Lower leg skin (tissue), 4 donors: ENCODE results near the gene SIX5. TPM values are rescaled to one million over a fixed set of nuclear protein-coding genes. Genes with fewer than 3 reads are reported as not detected.
"Not testable (repeated sequence)": the region's sequence is repeated elsewhere in the genome, so short reads cannot be mapped to it uniquely, and the experiment has no call there.

Experiments used
- DNase-seq, 2 donors: peaks; one replicate each; pipeline ENCODE4 v3.0.0-alpha.2; 2019; ENCODE audit warnings: low spot score in 2 of 2
- H3K4me3 ChIP-seq: fragments of 200-600 bp; sonication (generic); 2 replicates; pipeline ENCODE4 v1.5.1; 2017; ENCODE audit warnings: mild to moderate bottlenecking, low read depth; ENCODE audit not compliant: poor library complexity, severe bottlenecking
- CTCF ChIP-seq, 3 donors: fragments of 450-650 bp; IDR thresholded peaks; one replicate each; pipeline ENCODE4 v1.5.1; 2016; ENCODE audit warnings: antibody characterized with exemption in 3 of 3, mild to moderate bottlenecking in 3 of 3, moderate library complexity in 2 of 3
- POLR2A ChIP-seq, 2 donors: fragments of 450-650 bp; IDR thresholded peaks; one replicate each; pipeline ENCODE4 v1.6.1; 2016 to 2017; ENCODE audit warnings: antibody characterized with exemption in 2 of 2, mild to moderate bottlenecking in 1 of 2, moderate library complexity in 1 of 2
- WGBS, 2 donors: methylation state at CpG; one replicate each; pipeline ENCODE4 v1.1.5; 2018; 5-methylcytosine and 5-hydroxymethylcytosine counted together
- intact Hi-C: fragments of 100-400 bp; cut with DNase I; formaldehyde crosslinking; loops from one replicate; pipeline ENCODE4 v1.15.0; 2023; ENCODE audit warnings: low total_unique reads
- total RNA-seq, 4 donors: library from RNA; depleted of rRNA; stranded (reverse); fragments of >200 nt; gene quantifications; one replicate each; pipeline ENCODE4 v1.1.0, GENCODE V29; 2016

SIX5 gene
- total RNA-seq, 4 donors from 2014 or later: 12.6 to 17.3 (median 13.8) TPM

- 1 to 8% methylated on average over 10 of the region's 10 CpGs for WGBS, 2 donors
- no peak for TF ChIP-seq POLR2A (IDR thresholded peaks at IDR 0.05)
- no peak for TF ChIP-seq CTCF (IDR thresholded peaks at IDR 0.05)
- intact Hi-C loops: no loop called here
- DNase-seq: no peak
- H3K4me3 ChIP-seq: peak overlapping the region; percentile 86
These were observed 39.2 kb downstream of the SIX5 start for GRCh38 chr19:45729800-45730290.

GRCh38 chr19:45728683-45729082 is 40.4 kb downstream of the SIX5 start:
- DNase-seq, H3K4me3 ChIP-seq, intact Hi-C loops: not testable (repeated sequence)
- WGBS, 2 donors: 90% methylated on average over 18 of the region's 18 CpGs

GRCh38 chr19:45720065-45720464 is 49.0 kb downstream of the SIX5 start:
- 97 to 98% methylated on average over 11 of the region's 11 CpGs for WGBS, 2 donors
- DNase-seq, intact Hi-C loops, H3K4me3 ChIP-seq: not testable (repeated sequence)

GRCh38 chr19:45717983-45718650 is 50.9 kb downstream of the SIX5 start:
- DNase-seq: no peak
- TF ChIP-seq CTCF (IDR thresholded peaks at IDR 0.05): no peak
- TF ChIP-seq POLR2A (IDR thresholded peaks at IDR 0.05): no peak
- whole genome bisulfite sequencing, 2 donors: 54 to 55% methylated on average over 12 of the region's 12 CpGs
- H3K4me3 ChIP-seq: no peak overlapping the region
- intact Hi-C loops: no loop called here

- DNase-seq: peak; percentile 98 to 100
- WGBS, 2 donors: 0 to 1% methylated on average over 50 to 51 of the region's 51 CpGs
- intact Hi-C loops: no loop called here
- no peak for TF ChIP-seq POLR2A (IDR thresholded peaks at IDR 0.05)
- TF ChIP-seq CTCF (IDR thresholded peaks at IDR 0.05): no peak
- H3K4me3 ChIP-seq: peak overlapping the region; percentile 6
These were observed 51.7 kb downstream of the SIX5 start for GRCh38 chr19:45717131-45717982.

GRCh38 chr19:45716359-45717130 is 52.5 kb downstream of the SIX5 start:
- 1 to 3% methylated on average over 24 of the region's 24 CpGs for WGBS, 2 donors
- intact Hi-C loops: no loop called here
- H3K4me3 ChIP-seq: peak overlapping the region; percentile 6
- TF ChIP-seq CTCF (IDR thresholded peaks at IDR 0.05) (no peak), POLR2A (IDR thresholded peaks at IDR 0.05) (no peak)
- DNase-seq: peak in 1 of 2 donors; percentile 42
